DMS153 (cell line): ENCODE measurements around the gene FBXL2.

Source experiments
- DNase-seq: peaks from one replicate; lab custom pipeline; 2025; lab: John Stamatoyannopoulos, UW

Gene FBXL2, protein sequence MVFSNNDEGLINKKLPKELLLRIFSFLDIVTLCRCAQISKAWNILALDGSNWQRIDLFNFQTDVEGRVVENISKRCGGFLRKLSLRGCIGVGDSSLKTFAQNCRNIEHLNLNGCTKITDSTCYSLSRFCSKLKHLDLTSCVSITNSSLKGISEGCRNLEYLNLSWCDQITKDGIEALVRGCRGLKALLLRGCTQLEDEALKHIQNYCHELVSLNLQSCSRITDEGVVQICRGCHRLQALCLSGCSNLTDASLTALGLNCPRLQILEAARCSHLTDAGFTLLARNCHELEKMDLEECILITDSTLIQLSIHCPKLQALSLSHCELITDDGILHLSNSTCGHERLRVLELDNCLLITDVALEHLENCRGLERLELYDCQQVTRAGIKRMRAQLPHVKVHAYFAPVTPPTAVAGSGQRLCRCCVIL

DNA sequence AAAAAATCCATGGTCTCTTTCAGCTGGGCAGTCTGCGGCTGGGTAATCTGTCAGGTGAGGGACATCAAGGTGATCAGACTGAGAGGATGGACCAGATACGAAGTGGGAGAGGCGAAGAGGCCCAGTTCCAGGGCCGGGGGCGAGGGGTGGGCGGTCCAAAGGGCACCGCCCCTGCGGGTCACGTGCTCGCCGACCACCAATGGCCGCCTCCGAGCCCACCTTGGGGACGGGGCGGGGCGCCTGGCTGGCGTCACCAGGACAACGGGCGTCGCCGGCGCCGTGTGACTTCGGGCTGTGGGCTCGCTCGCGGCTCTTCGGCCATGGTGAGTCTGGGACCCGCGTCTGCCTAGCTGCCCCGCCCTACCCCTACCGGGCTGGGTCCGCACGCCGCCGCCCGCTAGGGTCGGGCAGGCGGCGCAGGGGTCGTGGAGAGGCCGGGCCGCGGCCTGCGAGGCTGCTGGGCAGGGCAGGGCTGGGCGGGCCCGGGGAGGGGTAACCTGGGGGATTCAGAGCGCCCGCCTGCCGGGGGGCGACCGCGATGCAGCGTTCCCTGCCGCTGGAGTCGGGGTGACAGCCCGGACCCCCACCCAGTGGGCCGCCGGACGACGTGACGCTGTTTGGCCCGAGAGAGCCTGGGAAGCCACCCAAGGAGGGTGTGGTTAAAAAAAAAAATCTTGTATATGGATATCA lies at the start of gene FBXL2:
Gene FBXL2, plus strand, starts transcription at position 250 of the 690 bp plus-strand sequence. Its CDS starts 71 bp downstream, at position 321.
- peak; percentile 56 for DNase-seq

DNA sequence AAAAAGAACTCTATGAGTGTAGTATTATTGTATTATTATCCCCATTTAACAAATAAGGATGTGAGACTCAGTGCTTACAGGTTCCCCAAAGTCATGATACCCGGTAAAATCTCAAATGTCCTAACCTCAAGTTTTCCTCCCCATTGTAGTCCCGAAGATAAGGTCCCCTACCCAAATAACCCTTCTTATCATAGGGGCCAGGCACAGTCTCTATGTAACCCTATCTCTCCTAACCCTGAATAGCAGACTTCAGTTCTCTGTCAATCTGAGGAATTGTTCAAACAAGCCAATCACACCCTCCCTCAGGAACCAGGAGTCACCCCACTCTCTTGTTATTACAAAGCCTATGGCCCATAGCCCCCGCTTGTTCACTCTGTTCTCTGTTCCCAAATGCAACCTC lies 48.2 kb upstream of the FBXL2 start:
- DNase-seq: no peak

DNA sequence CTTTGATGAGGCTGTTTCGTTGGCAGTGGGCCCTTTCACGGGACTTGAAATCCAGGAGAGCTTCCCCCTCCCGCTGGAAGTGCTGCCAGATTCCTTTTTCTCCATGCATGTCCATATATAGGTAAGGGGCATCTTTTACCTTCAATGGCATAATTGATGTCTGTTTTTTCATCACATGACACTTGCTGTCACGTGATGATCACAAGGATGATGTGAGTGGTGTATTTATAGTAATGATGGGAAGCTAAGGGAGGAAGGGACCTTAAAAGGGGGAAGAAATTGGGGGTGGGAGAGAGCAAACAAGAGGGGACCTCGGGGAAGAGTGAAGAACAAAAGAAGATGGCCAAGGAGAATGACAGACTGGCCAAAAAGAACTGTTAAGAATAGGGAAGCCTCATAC lies 47.3 kb upstream of the FBXL2 start:
- DNase-seq: no peak

DNA sequence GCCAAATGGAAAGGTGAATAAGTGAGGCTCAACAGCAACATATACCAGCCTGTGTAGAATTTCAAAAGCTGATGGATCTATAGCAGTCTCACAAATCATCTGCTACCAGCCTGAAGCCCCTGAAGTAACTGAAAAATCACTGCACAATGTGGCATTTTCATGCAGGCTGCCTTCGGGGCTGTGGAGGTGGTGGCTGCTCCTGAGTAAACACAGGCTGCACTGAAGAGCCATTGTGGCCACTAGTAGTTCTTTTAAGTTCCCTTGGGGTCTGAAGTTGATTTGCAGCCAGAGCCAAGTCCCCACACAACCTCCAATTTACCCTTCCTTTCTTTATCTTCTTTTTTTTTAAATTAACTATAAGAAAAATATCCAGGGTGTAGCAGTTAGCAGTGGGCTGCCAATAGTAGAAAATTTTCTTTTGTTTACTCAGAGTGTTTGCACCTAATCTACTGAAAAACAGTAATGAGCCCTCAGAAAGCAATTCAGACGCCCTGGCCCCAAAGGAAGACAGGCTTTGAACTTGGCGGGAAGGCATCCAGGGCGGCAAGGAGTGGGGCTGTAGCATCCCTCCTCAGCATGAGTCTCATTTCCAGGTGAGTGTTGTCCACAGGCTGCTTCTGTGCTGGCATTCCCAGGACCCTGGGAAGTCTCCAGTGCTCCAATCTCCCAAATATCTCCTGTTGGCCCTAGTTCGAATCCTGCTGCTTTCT lies 45.3 kb upstream of the FBXL2 start:
- DNase-seq: no peak

DNA sequence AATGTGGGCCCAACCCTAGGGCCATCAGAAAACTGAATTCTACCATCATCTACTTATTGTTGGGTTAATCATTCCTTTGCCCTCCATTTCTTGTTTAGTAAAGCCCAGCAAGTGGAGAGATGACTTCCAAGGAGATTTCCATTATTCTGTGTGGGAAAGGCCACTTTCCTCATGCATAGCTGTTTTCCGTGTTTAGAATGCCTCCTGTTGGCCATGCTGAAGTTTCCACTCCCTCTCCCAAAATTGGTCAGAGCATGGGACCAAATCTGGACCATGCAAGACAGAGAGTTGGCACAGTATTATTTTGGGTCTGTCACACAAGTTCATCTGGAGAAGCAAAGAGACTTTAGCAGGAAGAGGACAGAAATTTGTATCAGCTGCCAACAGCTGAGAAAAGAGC lies 43.4 kb upstream of the FBXL2 start:
- DNase-seq: no peak

DNA sequence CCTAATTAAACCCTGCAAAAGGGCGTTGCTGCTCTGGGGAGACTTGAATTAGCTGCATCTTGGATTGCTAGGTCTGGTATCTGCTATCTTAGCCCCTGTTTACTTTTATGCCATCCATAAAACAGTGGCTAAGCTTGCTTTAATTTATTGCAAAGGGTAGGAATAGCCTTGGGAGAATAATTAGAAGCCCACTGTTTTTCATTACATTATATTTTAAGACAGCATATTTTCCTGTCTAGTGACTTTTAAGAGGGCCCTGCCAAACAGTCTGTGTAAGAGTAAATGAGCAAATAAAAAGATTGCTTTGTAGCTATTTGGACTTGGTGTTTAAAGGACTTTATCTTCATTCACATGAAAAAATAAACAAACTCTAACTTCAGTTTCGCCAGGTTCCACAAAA lies 41.2 kb upstream of the FBXL2 start:
- DNase-seq: no peak

DNA sequence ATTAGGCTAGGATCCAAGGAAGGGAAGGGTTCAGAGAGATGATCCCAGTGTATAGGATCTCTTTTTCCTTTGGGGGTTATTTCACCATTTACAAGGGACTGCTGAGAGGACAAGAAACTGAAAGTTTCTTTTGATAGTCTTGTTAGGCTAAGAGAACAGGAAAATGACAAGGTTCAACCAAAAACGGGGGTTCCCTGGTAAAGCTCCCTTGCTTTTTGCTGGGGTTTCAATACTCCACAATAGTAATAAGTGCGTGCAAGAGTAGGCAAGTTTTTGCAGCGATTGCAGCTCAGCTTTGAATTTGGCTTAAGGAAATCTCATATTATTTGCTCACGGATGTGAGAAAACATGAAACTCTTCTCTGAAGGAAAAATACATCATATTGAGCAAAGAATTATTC lies 39.8 kb upstream of the FBXL2 start:
- DNase-seq: no peak

DNA sequence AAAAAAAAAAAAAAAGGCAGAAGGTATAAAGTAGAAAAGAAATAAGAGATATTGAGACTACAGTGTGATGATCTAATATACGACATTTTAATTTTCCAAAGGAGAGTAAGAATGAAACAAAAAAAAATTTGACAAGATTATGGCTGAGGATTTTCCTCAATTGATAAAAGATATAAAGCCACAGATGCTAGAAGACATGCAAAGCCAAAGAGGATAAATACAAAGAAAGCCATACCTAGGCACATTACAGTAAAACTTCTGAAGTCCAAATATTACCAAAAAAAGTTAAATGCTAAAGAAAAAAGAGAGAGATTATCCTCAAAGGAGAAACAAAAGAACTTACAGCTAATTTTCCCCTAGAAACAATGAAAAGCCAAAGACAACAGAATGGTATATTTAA lies 38.3 kb upstream of the FBXL2 start:
- no peak for DNase-seq

DNA sequence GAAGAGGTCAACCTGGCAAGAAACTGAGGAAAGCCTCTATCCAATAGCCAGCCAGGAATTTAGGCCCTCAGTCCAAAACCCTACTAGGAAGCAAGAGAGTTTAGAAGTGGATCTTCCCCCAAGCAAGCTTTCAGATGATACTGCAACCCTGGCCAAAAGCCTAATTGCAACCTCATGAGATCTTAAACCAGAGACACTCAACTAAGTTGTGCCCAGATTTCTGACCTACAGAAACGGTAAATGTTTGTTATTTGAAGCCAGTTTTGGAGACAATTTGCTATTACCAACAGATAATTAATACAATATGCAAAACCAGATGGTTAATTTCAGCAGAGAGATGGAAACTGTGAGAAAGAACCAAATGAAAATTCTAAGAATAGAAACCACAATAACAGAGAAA lies 37.0 kb upstream of the FBXL2 start:
- DNase-seq: no peak

DNA sequence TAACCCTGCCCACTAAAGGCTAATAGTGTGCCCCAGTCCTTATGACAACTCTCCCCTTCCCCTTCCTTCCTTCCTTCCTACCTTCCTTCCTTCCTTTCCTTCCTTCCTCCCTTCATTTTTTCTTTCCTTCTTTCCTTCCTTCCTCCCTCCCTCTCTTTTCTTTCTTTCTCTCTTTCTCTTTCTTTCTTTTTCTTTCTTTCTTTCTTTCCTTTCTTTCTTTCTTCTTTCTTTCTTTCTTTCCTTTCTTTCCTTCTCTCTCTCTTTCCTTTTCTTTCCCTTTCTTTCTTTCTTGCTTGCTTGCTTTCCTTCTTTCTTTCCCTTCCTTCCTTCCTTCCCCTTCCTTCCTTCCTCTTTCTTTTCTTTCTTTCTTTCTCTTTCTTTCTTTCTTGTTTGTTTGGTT lies 30.5 kb upstream of the FBXL2 start:
- no peak for DNase-seq

DNA sequence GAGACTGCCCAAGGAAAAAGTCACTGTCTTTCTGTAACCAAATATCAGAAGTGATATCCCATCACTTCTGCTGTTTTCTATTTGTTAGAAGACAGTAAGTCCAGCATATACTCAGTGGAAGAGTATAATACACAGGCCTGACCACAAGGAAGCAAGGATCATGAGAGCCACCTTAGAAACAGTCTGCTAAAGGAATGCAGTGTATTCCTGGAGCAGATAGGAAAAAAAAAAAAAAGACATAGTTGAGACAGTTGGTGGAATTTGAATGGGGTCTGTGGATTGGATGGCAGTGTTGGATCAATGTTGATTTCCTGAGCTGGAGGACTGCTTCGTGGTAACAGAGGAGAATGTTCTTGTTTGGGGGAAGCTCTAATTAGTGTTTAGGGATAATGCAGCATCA lies 26.5 kb upstream of the FBXL2 start:
- DNase-seq: no peak

DNA sequence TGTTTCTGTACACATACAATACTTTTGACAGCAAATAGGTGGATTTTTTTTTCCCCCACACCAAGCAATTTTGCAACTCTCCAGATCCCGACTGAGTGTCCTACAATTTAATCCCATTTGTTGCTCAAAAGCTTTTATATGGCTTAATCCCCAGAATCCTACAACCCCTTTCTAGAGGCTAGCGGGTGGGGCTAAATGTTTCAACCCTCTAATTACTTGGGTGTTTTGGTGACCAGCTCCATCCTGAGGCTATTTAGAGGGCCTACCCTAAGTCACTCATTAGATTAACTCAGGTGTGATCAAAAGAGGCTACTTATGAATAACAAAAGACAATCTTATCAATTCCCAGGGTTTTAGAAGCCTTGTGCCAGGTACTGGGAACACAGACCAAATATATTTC lies 21.0 kb upstream of the FBXL2 start:
- DNase-seq: no peak

DNA sequence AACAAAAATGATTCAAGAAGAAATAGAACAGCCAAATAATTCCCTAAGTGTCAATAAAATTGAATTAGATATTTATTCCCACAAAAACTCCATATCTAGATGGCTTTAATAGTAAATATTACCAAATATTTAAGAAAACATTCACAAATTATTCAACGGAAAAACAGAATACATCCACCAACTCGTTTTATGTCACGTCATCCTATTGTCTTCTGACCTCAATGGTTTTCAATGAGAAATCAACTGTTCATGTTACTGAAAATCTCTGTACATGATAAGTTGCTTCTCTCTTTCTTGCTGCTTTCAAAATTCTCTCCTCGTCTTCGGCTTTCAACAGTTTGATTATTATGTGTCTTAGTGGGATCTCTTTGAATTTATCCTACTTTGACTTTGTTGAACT lies 17.1 kb upstream of the FBXL2 start:
- DNase-seq: no peak

DNA sequence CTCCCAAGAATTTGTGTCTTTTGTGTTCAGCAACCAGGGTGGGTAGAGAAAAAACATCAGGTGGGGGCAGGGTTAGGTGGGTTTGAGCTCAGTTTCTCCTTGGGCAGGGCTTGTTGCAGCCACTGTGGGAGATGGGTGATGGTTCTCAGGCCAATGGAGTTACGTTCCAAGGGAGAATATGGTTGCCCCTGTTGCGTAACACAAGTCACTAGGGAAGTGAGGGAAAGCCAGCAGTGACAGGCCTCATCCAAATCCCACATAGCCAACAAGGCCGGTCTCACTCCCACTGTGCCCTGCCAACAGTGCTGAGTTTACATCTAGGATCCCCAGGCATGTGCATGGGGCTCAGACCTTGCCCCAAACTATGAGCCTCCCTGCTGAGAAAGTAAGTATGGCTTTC lies 7.9 kb upstream of the FBXL2 start:
- no peak for DNase-seq

DNA sequence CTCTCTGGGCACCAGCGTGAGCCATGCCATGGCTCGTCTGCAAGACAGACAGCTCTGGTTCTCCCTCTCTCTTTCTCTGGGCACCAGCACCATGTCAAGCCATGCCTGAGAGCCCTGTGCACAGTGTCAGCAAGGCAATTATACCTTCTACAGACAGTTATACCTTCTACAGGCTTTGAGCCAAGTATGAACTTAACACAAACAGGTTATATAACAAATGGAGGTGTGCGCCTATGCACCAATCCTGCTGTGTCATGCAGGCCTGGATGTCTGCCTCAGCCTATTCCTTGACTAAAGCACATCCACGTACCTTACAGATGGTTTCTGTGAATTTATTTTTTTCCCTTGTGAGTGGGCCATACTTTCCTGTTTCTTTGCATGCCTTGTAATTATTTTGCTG lies 5.9 kb upstream of the FBXL2 start:
- no peak for DNase-seq

DNA sequence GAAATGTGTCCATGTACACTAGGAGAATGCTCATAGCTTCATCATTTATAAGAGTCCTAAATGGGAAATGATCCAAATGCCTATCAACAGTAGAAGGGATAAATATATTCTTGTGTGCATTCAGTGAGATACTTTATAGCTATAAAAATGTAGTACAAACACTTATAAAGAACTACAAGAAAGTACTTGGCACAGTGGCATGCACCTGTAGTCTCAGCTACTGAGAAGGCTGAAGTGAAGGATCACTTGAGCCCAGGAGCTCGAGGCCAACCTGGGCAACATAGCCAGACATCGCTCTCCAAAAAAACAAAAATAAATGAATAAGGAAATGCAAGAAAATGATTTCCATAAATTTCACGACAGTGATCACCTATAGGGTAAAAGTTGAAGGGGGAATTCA lies 3.6 kb upstream of the FBXL2 start:
- DNase-seq: no peak

DNA sequence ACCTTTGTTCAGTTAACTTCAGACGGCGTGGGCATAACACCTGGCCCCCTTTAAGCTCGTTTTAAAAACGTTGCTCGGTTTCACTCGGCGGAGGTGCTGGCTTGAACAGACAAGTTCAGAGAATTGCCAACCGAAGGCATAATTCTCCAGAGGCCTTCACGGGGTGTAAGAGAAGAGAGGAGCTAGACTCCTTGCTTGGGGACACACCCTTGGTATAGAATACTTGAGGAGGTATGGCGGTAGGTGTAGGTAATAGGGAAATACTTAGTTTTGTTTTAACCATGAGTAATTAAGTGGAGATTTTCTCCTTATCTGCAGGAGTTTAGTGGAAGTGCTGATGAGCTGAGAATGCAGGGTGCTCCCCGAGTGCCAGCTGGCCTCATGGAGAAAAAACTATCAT lies 921 bp downstream of the FBXL2 start:
- DNase-seq: no peak

DNA sequence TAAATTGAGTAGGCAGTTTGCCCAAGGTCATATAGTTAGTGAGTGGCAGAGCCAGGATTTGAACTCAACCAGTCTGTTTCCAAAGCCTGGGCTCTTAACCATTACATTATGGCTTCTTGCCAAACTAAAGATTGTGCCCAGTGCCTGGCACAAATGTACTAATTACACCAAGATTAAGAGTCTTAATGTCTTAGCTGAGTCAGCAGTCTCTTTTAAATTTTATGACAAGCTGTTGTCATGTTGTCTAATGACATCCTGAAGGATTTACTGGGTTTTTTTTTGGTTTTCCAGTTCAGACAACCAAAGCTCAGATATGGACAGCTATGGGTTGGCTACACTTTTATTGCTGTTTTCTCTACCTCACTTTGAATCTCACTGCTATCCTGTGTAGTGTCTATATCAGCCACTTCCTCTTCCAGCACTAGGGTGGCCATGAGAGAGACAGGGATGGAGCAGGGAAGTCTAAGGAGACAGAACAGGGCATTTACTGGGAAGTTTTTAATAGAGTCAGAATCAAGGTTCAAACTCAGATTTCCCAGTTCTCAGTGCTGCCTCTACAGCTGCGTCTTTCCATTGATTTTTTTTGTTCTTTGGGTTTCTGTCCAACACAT lies 10.5 kb downstream of the FBXL2 start:
- no peak for DNase-seq

DNA sequence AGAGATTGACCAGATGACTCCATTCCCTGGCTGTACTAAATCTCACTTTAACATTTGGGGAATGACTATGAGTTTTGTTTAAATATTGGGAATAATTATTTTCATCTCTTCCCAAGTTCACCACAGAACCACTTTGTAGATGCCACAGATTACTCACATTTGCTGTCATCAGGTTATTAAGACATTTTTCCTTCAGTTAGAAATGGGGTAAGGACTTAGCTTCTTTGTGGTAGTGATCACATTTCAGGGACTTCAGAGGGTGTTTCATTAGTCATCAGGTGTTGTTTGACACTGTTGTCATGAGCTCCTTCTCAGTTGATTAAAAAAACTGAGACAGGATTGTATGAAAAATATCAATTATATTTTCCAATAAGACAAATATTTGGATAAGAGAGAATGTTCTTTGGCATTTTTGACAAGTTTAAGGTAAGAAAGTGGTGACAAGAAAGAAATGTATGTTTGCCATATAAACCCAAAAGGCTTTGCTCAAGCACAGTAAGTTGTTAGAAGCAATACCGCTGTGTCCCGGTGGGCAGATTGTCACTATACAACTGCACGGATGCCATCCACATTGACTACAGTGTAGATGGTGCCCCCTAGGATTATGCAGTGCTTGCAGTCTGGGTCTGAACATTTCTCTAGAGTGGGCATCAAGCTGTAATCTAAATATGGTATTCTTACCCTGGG lies 22.3 kb downstream of the FBXL2 start:
- DNase-seq: no peak

DNA sequence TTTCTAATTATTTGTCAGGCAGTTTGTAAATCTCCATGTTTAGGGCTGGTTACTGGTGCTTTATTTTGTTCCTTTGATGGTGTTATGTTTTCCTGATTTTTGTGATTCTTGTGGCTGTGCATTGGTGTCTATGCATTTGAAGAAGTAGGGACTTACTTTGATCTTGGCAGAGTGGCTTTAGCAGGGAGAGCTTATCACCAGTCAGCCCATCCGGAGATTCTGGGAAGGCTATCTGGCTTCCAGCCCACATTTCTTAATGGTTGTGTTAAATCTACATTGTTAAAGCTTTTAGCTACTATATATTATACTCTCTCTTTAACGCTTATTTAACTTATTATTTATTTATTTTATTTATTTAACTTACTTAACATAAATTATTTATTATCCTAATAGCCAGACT lies 35.1 kb downstream of the FBXL2 start:
- no peak for DNase-seq

DNA sequence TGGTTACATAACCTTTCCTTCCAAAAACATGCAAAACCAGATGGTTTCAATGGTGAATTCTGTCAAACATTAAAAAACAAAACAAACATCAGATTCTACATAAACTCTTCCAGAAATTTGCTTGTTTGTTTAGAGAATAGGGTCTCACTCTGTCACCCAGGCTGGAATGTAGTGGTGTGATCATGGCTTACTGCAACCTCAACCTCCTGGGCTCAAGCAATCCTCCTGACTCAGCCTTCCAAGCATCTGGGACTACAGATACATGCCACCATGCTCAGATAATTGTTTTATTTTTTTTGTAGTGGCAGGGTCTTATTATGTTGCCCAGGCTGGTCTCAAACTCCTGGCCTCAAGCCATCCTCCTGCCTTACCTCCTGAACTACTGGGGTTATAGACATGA lies 36.1 kb downstream of the FBXL2 start:
- DNase-seq: no peak

DNA sequence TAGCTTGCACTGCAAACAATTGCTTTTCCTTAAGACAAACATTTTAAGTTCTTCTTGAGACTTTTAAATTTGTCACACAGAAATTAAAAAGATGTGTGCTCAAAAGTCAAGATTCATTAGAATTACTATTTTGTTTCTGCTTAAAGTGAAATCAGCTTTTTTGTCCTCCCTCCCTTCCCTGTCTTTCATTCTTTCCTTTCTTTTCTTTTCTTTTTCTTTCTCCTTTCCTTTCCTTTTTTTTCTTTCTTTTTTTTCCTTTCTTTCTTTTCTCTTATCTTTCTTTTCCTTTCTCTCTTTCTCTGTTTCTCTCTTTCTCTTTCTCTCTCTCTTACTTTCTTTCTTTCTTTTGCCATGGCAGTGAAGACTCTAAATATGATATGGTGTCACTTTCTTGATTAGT lies 37.8 kb downstream of the FBXL2 start:
- no peak for DNase-seq
